ENCODE data around the gene WNT8B.

The WNT8B gene, protein sequence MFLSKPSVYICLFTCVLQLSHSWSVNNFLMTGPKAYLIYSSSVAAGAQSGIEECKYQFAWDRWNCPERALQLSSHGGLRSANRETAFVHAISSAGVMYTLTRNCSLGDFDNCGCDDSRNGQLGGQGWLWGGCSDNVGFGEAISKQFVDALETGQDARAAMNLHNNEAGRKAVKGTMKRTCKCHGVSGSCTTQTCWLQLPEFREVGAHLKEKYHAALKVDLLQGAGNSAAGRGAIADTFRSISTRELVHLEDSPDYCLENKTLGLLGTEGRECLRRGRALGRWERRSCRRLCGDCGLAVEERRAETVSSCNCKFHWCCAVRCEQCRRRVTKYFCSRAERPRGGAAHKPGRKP

DNA sequence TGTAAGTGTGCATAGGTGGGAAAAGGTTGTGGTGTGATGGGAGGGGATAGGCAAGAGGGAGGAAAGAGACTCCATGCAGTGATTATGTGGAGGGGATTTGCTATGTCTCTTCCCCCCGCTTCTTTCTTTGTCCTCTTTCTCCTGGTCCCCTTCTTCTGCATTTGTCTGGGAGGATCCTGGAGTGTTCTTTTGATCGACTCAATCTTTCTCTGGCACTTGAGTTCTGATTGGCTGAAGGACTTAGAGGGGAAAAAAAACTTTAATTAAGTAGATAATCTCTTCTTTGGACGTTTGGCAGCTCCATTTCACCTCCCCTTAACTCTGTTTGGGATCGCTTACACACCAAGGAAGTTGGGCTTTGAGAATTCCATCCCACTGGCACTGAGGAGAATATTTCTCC lies at the start of gene WNT8B:
Gene WNT8B (plus strand): TSS at position 301 of the 400 bp plus-strand sequence. CDS start 160 bp downstream, outside the sequence.
- ATAC-seq, result no peak

DNA sequence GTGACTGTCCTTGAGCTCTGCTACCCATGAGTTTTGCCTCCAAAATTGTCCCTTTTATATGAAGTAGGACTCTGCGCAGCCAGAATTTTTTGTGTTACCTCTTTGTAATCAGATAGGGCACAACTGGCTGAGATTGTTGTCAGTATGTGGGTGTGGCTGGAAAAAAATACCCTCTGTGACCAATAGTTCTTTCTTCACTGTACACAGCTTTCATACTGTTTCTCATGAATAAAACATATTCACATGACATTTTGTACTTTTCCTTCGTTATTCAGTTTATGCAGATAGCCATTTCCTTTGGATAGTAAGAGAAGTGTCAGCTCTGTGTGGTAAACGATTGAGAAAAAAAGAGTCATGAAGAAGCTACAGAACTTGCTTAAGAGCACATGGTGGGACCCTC lies 49.6 kb upstream of the WNT8B start:
- no peak for ATAC-seq

DNA sequence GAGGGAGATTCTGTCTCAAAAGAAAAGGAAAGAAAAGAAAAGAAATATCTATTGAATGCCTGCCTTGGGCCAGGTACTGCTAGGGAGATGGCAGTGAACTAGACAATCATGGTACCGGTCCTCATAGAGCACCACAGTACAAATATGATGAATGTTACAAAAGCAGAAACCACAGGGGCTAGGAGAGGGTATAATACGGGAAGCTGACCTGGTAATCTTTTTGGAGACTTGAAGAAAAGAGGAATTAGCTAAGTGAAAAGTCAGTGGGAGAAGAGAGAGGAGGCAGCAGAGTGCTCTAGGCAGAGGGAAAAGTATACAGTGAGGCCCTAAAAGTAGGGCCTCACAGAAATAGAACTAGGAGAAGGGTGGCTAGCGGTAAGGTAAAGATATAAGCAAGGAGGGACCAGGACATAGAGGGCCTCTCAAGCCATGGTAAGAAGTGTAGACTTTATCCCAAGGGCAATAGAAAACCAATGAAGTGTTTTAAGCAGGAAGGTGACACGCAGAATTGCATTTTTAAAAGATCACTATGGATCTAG lies 42.8 kb upstream of the WNT8B start:
- no peak for ATAC-seq

DNA sequence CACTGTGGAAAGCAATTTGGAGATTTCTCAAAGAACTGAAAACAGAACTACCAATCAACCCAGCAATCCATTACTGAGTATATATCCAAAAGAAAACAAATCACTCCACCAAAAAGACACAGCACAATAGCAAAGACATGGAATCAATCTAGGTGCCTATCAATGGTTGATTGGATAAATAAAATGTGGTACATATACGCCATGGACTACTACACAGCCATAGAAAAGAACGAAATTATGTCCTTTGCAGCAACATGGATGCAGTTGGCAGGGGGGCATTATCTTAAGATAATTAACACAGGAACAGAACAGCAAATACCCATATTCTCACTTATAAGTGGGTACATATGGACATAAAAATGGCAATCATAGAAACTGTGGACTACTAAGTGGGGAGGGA lies 35.4 kb upstream of the WNT8B start:
- ATAC-seq, result no peak

DNA sequence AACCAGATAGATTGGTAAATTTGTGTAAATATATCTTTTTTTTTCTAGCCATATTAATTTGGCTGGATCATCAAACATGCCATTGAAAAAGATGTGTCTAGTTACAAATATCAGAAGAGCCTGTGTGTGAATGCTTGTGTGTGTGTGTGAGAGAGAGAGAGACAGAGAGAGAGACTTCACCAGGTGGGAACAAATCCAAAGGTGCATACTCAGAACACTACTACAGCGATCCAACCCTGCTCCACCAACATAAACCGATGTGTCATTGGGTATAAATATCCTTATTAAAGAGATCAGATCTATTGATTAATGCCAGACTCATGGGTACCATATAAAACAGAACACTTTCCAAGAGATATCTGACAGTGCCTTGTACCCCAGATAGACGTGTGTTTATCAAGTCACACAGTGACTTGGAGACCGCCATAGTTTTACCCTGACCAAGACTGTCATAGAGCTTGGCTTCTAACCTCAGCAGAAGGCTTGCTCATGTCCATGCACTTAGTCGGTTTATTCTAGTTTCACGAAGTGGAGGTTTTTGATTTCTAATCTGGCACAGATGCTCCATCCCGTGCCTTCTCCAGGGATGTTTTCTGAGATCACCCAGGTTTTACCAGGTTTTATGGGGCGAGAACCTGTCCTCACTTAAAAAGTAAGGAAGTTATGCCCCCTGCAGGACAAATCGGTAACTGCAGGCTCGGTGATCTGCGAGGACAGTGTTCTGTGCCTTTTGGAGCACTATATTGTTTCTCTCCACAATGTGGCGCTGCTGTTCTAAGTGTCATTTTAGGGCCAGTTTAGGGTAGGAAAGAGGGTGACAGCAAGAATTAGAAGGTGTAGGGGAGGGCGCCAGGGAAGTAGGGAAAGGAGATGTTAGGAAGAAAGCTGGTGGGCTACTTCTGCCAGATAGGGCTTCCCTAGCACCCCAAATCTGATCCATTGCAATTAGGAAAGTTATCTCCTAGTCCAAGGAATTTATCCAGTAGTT lies 29.3 kb upstream of the WNT8B start:
- ATAC-seq, result peak; percentile 87 to 98

DNA sequence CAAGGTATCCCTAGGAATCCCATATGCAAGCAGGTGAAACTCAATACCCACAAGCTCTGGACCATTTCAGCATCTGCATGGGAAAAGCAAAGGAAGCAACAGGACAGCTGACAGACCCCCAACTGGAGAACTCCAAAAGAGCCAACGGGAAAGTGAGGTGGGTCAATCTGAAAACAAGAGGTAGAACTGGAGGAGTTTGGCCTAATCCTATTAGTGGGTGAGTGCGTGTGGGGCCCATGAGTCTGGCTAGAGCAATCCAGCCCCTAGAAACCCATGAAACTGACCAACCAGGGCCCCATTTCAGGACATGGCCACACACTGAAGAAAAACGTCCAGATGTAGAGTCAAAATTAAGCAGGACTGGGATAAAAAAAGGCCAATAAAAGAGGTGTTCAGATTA lies 26.6 kb upstream of the WNT8B start:
- ATAC-seq, result no peak

DNA sequence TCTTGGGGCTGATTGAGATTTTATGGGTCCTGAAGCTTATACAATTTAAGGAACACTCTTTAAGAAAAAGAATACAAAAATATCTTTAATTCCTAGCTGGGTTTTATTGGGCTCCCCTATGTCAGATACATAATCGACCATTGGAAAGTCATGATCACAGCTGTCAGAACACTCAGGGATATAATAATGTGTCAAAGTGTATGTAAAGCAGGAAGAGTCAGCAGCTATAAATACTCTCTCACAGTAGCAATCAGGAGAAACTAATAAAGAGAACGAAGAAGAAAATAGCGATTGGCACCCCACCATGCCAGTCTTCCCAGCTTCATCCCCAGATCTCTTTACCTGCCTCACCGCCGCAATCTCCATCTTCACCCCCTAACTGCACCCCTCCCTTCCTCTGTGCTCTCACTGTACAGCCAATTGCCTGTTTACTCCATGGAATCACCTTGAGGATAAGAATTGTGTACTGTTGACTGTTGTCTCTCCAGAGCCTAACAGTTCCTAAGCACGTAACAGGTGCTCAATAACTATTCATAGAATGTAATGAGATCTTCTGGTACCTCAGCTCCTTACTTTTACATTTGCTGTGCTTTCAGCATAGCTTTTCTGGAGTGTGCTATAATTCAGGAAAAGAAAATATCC lies 24.0 kb upstream of the WNT8B start:
- ATAC-seq, result no peak

DNA sequence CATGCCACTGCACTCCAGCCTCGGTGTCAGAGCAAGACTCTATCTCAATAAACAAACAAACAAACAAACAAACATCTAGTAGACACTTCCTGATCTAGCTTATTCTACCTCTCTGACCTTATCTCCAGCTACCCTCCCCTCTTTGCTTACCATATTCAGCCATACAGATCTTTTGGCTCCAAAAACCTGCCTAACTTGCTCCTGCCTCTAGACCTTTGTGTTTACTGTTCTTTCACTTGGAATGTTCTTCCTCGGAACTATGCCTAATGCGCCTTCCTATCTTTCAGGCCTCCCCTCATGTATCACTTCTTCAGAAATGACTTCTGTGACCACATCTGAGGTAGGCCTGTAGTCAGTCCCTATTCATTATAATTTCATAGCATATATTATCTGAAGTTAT lies 20.3 kb upstream of the WNT8B start:
- ATAC-seq, result no peak

DNA sequence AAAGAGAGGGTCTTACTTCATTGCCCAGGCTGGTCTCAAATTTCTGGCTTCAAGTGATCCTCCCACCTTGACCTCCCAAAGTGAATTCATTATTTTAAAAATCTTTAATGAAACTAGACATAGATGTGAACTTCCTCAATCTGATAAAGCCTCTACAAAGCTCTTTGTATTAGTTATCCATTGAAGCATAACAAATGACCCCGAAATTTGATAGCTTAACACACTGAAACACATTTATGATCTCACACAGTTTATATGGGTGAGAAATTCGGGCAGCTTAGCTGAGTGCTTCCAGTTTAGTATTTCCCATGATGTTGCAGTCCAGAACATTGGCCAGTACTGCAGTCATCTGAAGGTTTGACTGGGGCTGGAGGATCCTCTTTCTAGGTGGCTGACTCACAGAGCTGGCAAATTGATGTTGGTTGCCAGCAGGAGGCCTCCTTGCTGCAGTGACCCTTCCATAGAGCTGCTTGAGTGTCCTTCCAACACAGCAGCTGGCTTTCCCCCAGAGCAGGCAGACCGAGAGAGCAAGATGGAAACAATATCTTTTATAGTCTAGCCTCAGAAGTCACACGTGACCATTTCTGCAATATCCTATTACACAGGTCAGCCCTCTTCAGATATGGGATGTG lies 16.6 kb upstream of the WNT8B start:
- no peak for ATAC-seq

DNA sequence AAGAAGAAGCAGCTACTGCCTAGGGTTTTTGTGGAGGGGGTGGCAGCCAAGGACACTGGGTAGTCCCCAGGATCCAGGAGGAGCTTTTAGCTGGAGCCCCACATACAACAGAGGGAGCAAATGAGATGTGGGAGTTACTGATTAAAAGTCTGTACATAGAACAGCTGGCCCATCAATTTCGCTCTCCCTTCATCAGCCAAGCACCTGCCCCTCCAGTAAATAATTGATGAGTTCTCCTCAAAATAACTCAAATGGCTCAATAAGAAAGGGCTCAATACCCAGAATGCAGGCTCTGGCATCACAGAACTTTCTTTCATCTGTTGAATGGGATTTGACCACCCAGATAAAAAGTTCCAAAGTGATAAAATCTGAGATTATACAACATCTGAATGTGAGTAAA lies 15.1 kb upstream of the WNT8B start:
- ATAC-seq, result no peak

DNA sequence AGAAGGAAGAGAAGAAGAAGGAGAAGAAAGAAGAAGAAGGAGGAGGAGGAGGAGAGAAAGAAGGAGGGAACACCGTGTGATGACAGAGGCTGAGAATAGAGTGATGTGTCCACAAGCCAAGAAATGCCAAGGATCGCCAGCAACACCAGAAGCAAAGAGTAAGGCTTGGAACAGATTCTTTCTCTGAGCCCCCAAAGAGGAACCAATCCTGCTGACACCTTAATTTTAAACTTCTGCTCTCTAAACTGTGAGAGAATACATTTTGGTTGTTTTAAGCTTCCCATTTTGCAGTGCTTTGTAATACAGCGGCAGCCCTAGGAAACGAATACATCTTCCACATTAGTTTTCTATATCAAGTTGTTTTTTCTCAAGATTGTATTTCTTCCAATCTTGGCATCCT lies 13.9 kb upstream of the WNT8B start:
- ATAC-seq, result no peak

DNA sequence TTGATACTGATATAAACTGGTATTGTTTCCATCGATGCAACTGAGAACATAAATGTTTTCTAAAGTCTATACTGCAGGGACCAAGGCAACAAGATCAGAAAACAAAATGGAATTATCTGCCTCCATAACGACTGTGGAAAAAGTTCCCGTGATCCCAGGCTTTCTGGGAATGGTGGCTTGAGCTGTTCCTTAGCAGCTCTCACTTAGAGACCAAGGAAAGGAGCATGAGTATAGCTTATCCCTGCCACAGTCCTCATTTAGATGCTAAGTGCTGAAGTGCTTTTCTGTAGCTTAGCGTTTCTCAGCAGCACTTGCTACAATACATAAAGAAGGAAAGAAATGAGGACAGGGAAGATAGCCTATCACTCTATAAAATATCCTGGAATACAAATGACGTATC lies 5.5 kb downstream of the WNT8B start:
- ATAC-seq, result no peak

DNA sequence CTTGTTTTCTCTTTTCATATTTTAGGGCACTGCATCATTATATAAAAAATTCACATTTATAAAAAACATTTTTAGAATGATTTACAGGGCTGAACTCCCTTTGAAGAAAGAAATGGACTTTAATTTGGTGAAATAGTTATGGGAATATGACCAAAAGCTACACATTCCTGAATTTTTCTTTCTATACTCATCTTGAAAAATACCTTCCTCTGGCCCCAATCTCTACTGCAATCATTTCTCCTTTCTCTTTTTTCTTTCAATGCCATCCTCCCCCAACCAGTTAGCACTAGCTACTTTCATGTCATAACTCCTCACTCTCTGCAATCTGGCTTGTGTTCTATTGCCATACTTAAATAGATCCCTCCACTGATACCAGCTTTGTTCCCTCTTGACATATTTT lies 6.2 kb downstream of the WNT8B start:
- ATAC-seq, result no peak

DNA sequence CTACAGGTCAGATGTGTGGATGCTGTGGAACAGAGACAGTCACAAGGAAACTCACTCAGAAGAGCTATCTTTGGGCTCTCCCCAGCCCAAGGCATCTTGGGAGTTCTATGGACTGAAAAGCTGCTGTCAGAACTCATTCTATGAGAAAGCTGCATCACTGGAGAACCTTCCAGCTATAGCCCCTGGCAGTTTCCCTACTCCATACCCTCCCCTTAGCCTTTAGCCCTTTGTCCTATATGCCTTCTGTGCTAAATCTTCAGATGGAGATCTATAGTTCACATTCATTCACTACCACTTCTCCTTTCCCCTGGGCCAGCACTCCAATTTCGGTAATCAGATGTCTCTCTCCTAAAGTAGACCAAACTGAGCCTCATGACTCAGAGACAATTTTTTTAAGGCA lies 6.9 kb downstream of the WNT8B start:
- no peak for ATAC-seq

DNA sequence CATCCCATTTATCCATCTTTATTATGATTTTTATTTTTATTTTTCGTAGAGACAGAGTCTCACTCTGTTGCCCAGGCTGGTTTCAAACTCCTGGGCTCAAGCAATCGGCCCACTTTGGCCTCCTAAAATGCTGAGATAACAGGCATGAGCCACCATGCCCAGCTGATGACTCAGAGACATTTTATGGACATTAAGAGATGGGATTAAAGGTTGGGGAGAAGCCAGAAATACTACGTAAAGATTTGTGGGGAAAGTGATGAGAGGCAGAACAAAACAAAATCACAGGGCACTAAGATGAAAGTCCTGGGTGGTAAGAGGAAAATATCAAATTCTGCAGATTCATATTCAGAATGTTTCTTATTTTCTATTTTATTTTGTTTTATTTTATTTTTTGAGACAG lies 7.6 kb downstream of the WNT8B start:
- ATAC-seq, result no peak

DNA sequence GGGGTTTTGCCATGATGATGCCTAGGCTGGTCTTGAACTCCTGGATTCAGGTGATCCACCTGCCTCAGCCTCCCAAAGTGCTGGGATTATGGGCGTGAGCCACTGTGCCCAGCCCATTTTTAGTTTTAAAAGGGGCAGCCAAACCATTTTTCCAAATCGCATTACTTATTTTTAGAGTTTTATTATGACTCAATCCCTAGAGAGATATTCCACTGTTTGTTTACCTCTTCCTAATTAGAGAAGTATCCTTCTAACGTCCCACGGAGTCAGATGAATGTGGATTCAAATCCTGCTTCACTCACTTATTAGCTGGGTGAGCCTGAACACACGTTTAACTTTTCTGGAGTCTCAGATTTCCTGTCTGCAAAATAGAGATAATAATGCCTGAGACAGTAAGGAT lies 15.2 kb downstream of the WNT8B start:
- ATAC-seq, result no peak

DNA sequence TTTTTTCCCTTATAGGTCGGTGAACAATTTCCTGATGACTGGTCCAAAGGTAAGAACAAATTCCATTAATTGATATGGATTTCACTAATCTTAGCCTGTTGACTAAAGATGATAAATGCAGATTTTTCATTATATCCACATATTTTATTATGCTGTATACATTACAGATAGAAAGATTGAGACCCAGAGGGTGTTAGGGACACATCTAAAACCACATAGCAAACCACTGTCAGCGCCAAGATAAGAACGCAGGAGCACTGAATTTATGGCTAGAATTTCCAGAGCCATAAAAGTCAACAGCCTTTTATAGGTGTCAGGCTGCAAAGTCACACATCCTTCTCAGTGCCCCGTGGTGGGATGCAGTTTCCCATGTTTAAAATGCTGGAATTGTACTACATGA lies 16.2 kb downstream of the WNT8B start:
- ATAC-seq, result no peak

DNA sequence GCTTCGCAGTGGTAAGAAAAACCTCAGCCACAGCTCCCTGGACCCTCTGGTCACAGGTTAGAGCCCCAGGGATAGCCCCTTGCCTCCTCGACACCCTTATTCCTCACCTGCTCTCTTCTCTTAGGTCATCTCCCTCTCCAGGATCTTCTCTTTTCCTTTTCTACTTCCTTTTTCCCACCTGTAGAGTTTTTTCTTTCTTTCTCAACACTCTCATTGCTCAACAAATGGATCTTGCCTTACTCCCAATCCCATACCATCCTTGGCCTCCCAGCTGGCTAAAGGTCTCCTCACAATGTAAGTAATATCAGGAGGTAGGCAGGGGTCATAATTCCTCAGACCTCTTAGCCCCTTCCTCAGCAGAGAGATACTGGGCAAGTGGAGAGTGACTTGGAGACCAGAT lies 17.2 kb downstream of the WNT8B start:
- no peak for ATAC-seq

DNA sequence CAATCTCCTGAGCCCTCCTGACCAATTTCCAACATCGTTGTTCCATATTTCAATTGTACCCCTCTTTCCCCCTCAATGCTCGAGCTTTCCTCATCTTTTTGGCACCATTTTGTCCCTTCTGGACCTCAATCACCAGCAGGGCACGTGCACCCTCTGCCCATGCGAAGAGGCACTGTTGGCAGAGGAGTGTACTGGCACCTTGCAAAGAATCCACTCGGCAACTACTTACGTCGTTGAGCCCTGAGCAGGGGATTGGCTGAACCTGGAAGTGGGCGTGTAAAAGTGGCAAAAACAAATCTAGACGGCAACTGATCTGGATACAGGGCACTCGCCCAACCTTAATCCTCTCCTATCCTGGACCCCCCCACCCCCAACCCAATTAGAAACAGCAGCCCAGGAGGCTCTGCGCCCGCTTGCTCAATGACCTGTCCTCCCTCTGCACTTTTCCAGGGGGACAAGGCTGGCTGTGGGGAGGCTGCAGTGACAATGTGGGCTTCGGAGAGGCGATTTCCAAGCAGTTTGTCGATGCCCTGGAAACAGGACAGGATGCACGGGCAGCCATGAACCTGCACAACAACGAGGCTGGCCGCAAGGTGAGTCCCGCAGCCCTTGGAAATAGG lies 18.8 kb downstream of the WNT8B start:
- peak; percentile 97 to 99 for ATAC-seq

DNA sequence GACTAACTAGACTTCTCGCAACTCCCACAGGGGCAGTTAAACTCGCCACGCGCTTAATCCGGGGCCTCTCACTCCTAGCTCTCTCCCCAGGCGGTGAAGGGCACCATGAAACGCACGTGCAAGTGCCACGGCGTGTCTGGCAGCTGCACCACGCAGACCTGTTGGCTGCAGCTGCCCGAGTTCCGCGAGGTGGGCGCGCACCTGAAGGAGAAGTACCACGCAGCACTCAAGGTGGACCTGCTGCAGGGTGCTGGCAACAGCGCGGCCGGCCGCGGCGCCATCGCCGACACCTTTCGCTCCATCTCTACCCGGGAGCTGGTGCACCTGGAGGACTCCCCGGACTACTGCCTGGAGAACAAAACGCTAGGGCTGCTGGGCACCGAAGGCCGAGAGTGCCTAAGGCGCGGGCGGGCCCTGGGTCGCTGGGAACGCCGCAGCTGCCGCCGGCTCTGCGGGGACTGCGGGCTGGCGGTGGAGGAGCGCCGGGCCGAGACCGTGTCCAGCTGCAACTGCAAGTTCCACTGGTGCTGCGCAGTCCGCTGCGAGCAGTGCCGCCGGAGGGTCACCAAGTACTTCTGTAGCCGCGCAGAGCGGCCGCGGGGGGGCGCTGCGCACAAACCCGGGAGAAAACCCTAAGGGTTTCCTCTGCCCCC lies 19.5 kb downstream of the WNT8B start:
- ATAC-seq, result peak; percentile 55 to 63

DNA sequence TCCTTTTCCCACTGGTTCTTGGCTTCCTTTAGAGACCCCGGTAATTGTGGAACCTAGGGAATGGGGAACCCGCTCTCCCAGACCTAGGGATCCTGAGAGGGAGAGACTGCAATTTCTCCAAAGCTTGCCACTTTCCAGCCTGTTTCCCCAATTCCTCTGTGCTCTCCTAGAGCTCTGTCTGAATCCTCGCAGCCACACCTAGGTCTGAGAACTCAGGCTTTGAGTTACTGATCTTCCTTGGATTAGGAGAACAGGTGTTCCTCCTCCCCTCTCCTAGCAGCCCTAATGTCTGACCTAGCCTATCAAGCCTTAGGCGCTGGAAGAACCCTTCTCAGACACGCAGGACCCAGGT lies 20.0 kb downstream of the WNT8B start:
- ATAC-seq, result no peak

Measured in activated CD4-positive, CD25-positive, alpha-beta regulatory T cell treated with anti-CD3 and anti-CD28 coated beads, Interleukin-2, amount 50 U/mL, for 24 hours (primary cell).